Measurements from ENCODE around the gene CDAN1.

- no peak for TF ChIP-seq BHLHE40 (IDR thresholded peaks at IDR 0.05; ENCODE audit: borderline replicate concordance)
- TF ChIP-seq FOXK2 (IDR thresholded peaks at IDR 0.05): no peak
- no peak for TF ChIP-seq ARNT (IDR thresholded peaks at IDR 0.05)
- TF ChIP-seq FOXA1 (IDR thresholded peaks at IDR 0.05): no peak
- TF ChIP-seq FOXM1 (IDR thresholded peaks at IDR 0.05; ENCODE audit: borderline replicate concordance): no peak
- no peak for TF ChIP-seq CTBP1 (IDR thresholded peaks at IDR 0.05; ENCODE audit: borderline replicate concordance)
- no peak for TF ChIP-seq PKNOX1 (IDR thresholded peaks at IDR 0.05)
- no peak for TF ChIP-seq ZNF384 (IDR thresholded peaks at IDR 0.05)
- TF ChIP-seq NFRKB (IDR thresholded peaks at IDR 0.05): no peak
- no peak for TF ChIP-seq TARDBP (IDR thresholded peaks at IDR 0.05)
- TF ChIP-seq ELF4 (IDR thresholded peaks at IDR 0.05): no peak
- no peak for TF ChIP-seq SUZ12 (IDR thresholded peaks at IDR 0.05)
- TF ChIP-seq SP1 (IDR thresholded peaks at IDR 0.05): no peak
These were observed 5.5 kb downstream of the CDAN1 start for GRCh38 chr15:42731461-42731860.
